LoVo (cell line): Measurements from ENCODE around the gene CREB3L2.
"Not testable (repeated sequence)": the region's sequence is repeated elsewhere in the genome, so short reads cannot be mapped to it uniquely, and the experiment has no call there.

ENCODE experiments used
- DNase-seq: peaks from one replicate; pipeline ENCODE4 v3.0.0-alpha.2; 2016; ENCODE audit warnings: low spot score

Gene CREB3L2

DNA sequence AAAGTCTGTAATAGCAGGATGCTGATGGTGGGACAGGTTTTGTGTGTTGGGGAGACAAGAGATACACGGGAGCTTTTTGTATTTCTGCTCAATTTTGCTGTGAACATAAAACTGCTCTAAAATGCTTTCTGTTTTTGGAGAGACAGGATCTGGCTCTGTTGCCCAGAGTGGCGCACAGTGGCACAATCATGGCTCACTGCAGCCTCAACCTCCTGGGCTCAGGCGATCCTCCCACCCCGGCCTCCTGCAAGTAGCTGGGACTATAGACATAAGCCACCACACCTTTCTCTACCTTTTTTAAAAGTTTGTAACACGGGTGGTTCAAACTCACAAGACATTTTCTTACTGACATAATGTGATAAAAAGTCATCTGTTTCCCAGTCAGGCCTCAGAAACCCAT lies 14.3 kb downstream of the CREB3L2 start:
- DNase-seq, result no peak

GRCh38 chr7:137987018-137987349 lies 14.9 kb downstream of the CREB3L2 start:
- no peak for DNase-seq

GRCh38 chr7:137986252-137987017 lies 15.5 kb downstream of the CREB3L2 start:
- no peak for DNase-seq

DNA sequence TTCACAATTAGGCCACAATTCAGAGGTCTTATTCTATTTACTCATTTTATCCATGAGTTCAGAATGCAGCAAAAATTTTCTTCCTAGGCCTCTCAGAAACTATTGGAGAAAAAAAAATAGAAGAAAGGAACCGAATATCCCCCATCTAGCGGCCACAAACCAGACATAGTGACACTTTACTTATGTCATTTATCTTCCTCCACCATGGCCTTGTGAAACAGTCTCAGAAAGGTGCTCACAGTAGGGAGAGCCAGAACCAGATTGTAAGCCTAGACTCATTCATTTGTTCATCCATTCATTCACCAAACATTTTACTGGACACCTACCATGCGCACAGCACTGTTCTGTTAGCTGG lies 16.0 kb downstream of the CREB3L2 start:
- no peak for DNase-seq

- no peak for DNase-seq
Measured at GRCh38 chr7:137985253-137985896, 16.5 kb downstream of the CREB3L2 start.

GRCh38 chr7:137984181-137985041 lies 17.5 kb downstream of the CREB3L2 start:
- DNase-seq, result no peak

- DNase-seq, result no peak
Measured at GRCh38 chr7:137983323-137984008, 18.4 kb downstream of the CREB3L2 start.

- DNase-seq, result not testable (repeated sequence)
Measured at GRCh38 chr7:137982394-137982793, 19.5 kb downstream of the CREB3L2 start.

- no peak for DNase-seq
Measured at GRCh38 chr7:137981668-137982067, 20.2 kb downstream of the CREB3L2 start.

GRCh38 chr7:137981175-137981574 lies 20.7 kb downstream of the CREB3L2 start:
- DNase-seq, result no peak

GRCh38 chr7:137980308-137980707 lies 21.6 kb downstream of the CREB3L2 start:
- DNase-seq, result no peak

- DNase-seq, result peak; percentile 41
Measured at GRCh38 chr7:137978464-137979237, 23.2 kb downstream of the CREB3L2 start.

- no peak for DNase-seq
Measured at GRCh38 chr7:137977173-137977572, 24.7 kb downstream of the CREB3L2 start.

DNA sequence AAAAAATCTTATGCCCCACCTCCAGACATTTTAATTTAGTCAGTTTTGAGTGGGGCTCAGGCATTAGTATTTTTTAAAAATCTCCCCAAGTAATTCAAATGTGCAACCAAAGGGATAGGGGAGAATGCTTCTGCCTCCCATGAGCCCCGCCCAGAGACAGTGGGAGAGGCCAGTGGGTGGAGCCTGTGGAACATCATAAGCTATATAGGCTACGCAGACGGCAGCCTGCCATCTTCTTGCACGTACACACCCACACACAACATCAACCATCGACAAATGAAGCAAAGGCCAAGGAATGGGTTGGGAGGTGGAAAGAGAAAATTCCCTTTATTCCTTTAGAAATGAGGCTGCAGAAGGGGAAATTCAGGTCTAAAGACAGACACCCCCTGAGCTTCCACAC lies 25.2 kb downstream of the CREB3L2 start:
- DNase-seq, result no peak

GRCh38 chr7:137976232-137976631 lies 25.7 kb downstream of the CREB3L2 start:
- DNase-seq, result no peak

- DNase-seq, result no peak
Measured at GRCh38 chr7:137975768-137976167, 26.1 kb downstream of the CREB3L2 start.

DNA sequence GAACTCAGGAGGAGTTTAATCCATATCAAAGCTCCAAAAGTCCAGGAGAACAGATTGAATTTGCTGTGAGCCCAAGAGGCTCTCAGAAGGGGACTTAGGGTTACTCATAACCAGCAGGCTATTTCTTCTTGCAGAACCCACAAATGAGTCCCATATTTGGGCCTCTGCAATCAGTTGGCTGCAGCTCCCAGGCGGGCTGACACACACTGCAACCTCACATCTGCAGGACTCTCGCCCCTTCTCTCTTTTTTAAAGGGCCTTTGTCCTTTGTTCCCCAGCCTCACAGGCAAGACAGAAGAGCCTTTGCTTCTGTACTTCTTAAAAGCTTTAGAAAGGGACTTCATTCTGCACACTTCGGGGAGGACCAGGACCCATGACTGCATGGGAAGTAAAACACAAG lies 26.7 kb downstream of the CREB3L2 start:
- DNase-seq, result no peak

GRCh38 chr7:137974766-137975165 lies 27.1 kb downstream of the CREB3L2 start:
- DNase-seq, result no peak

DNA sequence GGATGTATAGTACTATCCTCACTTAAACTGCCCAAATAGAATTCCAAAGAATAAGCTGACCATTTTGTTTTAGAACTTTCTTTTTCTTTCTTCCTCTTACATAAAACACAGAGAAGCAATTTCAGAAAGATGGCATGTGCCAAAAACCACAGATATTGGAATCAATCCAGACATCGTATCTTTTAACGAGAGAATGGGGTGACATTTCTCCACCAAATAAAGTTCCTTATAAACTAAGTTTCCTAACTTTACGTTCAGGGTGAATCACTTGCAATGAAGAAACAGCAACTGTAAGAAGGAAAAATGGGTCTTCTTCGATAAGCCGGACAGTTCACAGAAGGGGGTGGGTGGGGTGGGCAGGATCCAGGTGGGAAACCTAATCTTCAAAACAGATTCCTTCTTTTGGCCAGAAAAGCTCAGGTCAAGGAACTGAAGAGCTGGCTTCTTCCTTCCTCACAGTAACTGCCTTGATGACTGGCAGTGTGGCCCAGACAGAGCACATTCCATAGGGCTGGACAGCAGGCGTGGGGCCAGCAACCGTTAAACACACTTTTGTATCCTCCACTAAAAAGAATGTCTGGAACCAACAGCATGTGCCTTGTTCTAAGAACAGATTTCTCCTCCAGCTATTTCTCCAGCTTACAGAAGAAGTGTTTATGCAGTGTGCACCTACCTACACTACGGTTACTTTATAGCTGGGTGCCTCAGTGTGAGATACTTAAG lies 31.5 kb downstream of the CREB3L2 start:
- peak; percentile 54 for DNase-seq

- no peak for DNase-seq
Measured at GRCh38 chr7:137969828-137970227, 32.1 kb downstream of the CREB3L2 start.

GRCh38 chr7:137968890-137969289 lies 33.0 kb downstream of the CREB3L2 start:
- DNase-seq, result no peak
